MCF 10A (cell line): ENCODE measurements around the gene DNMBP. TPM values are rescaled to one million over a fixed set of nuclear protein-coding genes. Genes with fewer than 3 reads are reported as not detected.

ENCODE experiments used
- BruUV-seq: library from RNA; stranded (reverse); fragments of 400-500 nt; replicated peaks from 2 replicates; lab custom pipeline; 2021; lab: Mats Ljungman, UMichigan
- CTCF ChIA-PET: fragments of 300-600 bp; sonication (Branson Sonifier 250); formaldehyde crosslinking; extraction: SDS; loops from one replicate; lab custom pipeline; 2021; ENCODE audit warnings: antibody characterized with exemption, inconsistent platforms; lab: Yijun Ruan, JAX
- POLR2A ChIA-PET: fragments of 300-600, 350-650 bp; sonication (Branson Sonifier 250); formaldehyde crosslinking; extraction: SDS; loops from one replicate; lab custom pipeline; 2020; ENCODE audit warnings: antibody characterized with exemption, inconsistent platforms; lab: Yijun Ruan, JAX
- DNase-seq: peaks from one replicate; pipeline ENCODE4 v3.0.0-alpha.2; 2018; ENCODE audit not compliant: unreplicated experiment
- H3K27ac Mint-ChIP-seq: one replicate; pipeline ENCODE4 v1.8.0; 2022; ENCODE audit warnings: mild to moderate bottlenecking, low read depth, mixed read lengths; ENCODE audit not compliant: unreplicated experiment
- H3K27me3 Mint-ChIP-seq: one replicate; pipeline ENCODE4 v1.8.0; 2022; ENCODE audit warnings: mixed read lengths; ENCODE audit not compliant: insufficient read depth, unreplicated experiment
- H3K36me3 Mint-ChIP-seq: one replicate; pipeline ENCODE4 v1.8.0; 2022; ENCODE audit warnings: mild to moderate bottlenecking, moderate library complexity, mixed read lengths; ENCODE audit not compliant: insufficient read depth, unreplicated experiment
- H3K4me1 Mint-ChIP-seq: one replicate; pipeline ENCODE4 v1.8.0; 2022; ENCODE audit warnings: mixed read lengths; ENCODE audit not compliant: insufficient read depth, unreplicated experiment
- H3K4me3 Mint-ChIP-seq: one replicate; pipeline ENCODE4 v1.8.0; 2022; ENCODE audit warnings: mild to moderate bottlenecking, moderate library complexity, mixed read lengths; ENCODE audit not compliant: unreplicated experiment
- H3K9me3 Mint-ChIP-seq: one replicate; pipeline ENCODE4 v1.8.0; 2022; ENCODE audit warnings: mixed read lengths; ENCODE audit not compliant: unreplicated experiment
- CTCF ChIP-seq: fragments of 200-600 bp; IDR thresholded peaks from one replicate; pipeline ENCODE4 v1.8.0; 2022; ENCODE audit warnings: antibody characterized with exemption, mild to moderate bottlenecking; ENCODE audit not compliant: unreplicated experiment
- intact Hi-C: fragments of 100-400 bp; cut with micrococcal nuclease; formaldehyde crosslinking; loops from 2 replicates; pipeline ENCODE4 v1.14.1; 2022
- total RNA-seq: library from RNA; stranded (reverse); gene quantifications from 2 replicates; pipeline ENCODE4 v1.2.3, GENCODE V29; 2022

DNMBP gene
- total RNA-seq, 1 experiment from 2014 or later: 11.3 TPM

GRCh38 chr10:99828464-99828863, 181.3 kb downstream of the DNMBP start:
- CTCF ChIA-PET: interaction anchor here (0.9 to 3.0 kb wide), 2 partner anchors 17 to 217 kb away, joined by 3 to 14 read pairs; no protein-coding TSS in a partner anchor
- intact Hi-C loops: no loop called here
- no peak for DNase-seq
- BruUV-seq: no TSS peak
- no peaks in the 10 kb centered on the region for H3K27me3 Mint-ChIP-seq
- no peak overlapping the region for H3K27ac Mint-ChIP-seq
- no peaks in the 10 kb centered on the region for H3K9me3 Mint-ChIP-seq
- H3K4me1 Mint-ChIP-seq: no peaks in the 10 kb centered on the region
- H3K36me3 Mint-ChIP-seq: no peaks in the 10 kb centered on the region
- H3K4me3 Mint-ChIP-seq: no peak overlapping the region
- no peak for TF ChIP-seq CTCF
- POLR2A ChIA-PET: interaction anchor here (0.6 kb wide), 1 partner anchor 114 kb away, joined by 4 read pairs; no protein-coding TSS in a partner anchor

- Mint-ChIP-seq H3K27ac (no peak overlapping the region), H3K27me3 (no peaks in the 10 kb centered on the region), H3K36me3 (no peaks in the 10 kb centered on the region), H3K9me3 (no peaks in the 10 kb centered on the region), H3K4me1 (no peaks in the 10 kb centered on the region), H3K4me3 (no peak overlapping the region)
- no peak for DNase-seq
- ChIA-PET POLR2A (no interaction called here), CTCF (interaction anchor here (0.5 to 3.0 kb wide), 2 partner anchors 17 to 27 kb away, joined by 4 to 14 read pairs; no protein-coding TSS in a partner anchor)
- BruUV-seq: no TSS peak
- intact Hi-C loops: no loop called here
- no peak for TF ChIP-seq CTCF
These were observed 181.8 kb downstream of the DNMBP start for GRCh38 chr10:99827936-99828335.

Other genes starting within 250 kb of the DNMBP start
- gene ABCC2, start 227.3 kb downstream of the DNMBP start, total RNA-seq: 6.3 and 7.4 TPM in 2 replicates
- gene CPN1, start 71.9 kb upstream of the DNMBP start, total RNA-seq: not detected in 2 replicates
- 38.0 and 42.9 TPM in 2 replicates for gene ERLIN1, start 176.1 kb upstream of the DNMBP start, total RNA-seq
- gene CHUK, start 219.6 kb upstream of the DNMBP start, total RNA-seq: 17.2 and 18.2 TPM in 2 replicates